HepG2 (cell line): ENCODE measurements around the gene GSKIP. TPM values are rescaled to one million over a fixed set of nuclear protein-coding genes. Genes with fewer than 3 reads are reported as not detected.

Source experiments
- HNRNPK ChIP-seq: fragments of 200-400 bp; formaldehyde crosslinking; IDR thresholded peaks from 2 replicates; pipeline ENCODE4 v1.6.1; 2018; ENCODE audit warnings: low read length, low read depth, moderate library complexity, mild to moderate bottlenecking; ENCODE audit not compliant: poor library complexity, severe bottlenecking
- KDM2A ChIP-seq: sonication (generic); formaldehyde crosslinking; IDR thresholded peaks from 2 replicates; pipeline ENCODE4 v1.4.0; 2020; ENCODE audit warnings: low read depth, missing genetic modification reagents, borderline replicate concordance
- KLF13 ChIP-seq: sonication (generic); formaldehyde crosslinking; IDR thresholded peaks from 2 replicates; pipeline ENCODE4 v1.4.0; 2020; ENCODE audit warnings: mild to moderate bottlenecking, missing genetic modification reagents
- NFE2 ChIP-seq: sonication (generic); formaldehyde crosslinking; IDR thresholded peaks from 2 replicates; pipeline ENCODE4 v1.4.0; 2020; ENCODE audit warnings: missing genetic modification reagents
- NFRKB ChIP-seq: fragments of 450-650 bp; IDR thresholded peaks from 2 replicates; pipeline ENCODE4 v1.6.1; 2017
- NPAS2 ChIP-seq: sonication (generic); formaldehyde crosslinking; IDR thresholded peaks from 2 replicates; pipeline ENCODE4 v1.8.0; 2022; ENCODE audit warnings: mild to moderate bottlenecking, missing genetic modification reagents, borderline replicate concordance
- SRSF1 ChIP-seq: fragments of 200-400 bp; formaldehyde crosslinking; optimal IDR thresholded peaks from 2 replicates; pipeline ENCODE3; 2017; ENCODE audit warnings: mild to moderate bottlenecking, low read depth, low read length, moderate library complexity
- TBL1XR1 ChIP-seq: fragments of 150-350 bp; IDR thresholded peaks from 2 replicates; pipeline ENCODE4 v1.6.1; 2014; ENCODE audit warnings: borderline replicate concordance, low read length; ENCODE audit not compliant: partially characterized antibody
- THYN1 ChIP-seq: sonication (generic); formaldehyde crosslinking; IDR thresholded peaks from 2 replicates; pipeline ENCODE4 v1.8.1; 2023; ENCODE audit warnings: low read depth, mild to moderate bottlenecking, moderate library complexity, missing genetic modification reagents, borderline replicate concordance
- ZNF317 ChIP-seq: sonication (generic); formaldehyde crosslinking; IDR thresholded peaks from 2 replicates; pipeline ENCODE4 v1.5.0; 2020; ENCODE audit warnings: mild to moderate bottlenecking, missing genetic modification reagents
- ZNF34 ChIP-seq: sonication (generic); formaldehyde crosslinking; IDR thresholded peaks from 2 replicates; pipeline ENCODE4 v1.4.0; 2020; ENCODE audit warnings: mild to moderate bottlenecking, missing genetic modification reagents, borderline replicate concordance
- ZNF550 ChIP-seq: sonication (generic); formaldehyde crosslinking; IDR thresholded peaks from 2 replicates; pipeline ENCODE4 v1.4.0; 2020; ENCODE audit warnings: mild to moderate bottlenecking, missing genetic modification reagents, borderline replicate concordance
- ZNF720 ChIP-seq: sonication (generic); formaldehyde crosslinking; IDR thresholded peaks from 2 replicates; pipeline ENCODE4 v1.4.0; 2020; ENCODE audit warnings: missing genetic modification reagents
- ZNF749 ChIP-seq: sonication (generic); formaldehyde crosslinking; IDR thresholded peaks from 2 replicates; pipeline ENCODE4 v1.8.0; 2022; ENCODE audit warnings: mild to moderate bottlenecking, missing genetic modification reagents, moderate library complexity, borderline replicate concordance
- polyA plus RNA-seq, 8 experiments: library from polyadenylated mRNA; depleted of rRNA in 3 of 8; stranded (reverse) in 7 of 8; unstranded in 1 of 8; fragments of >200 nt; fragmentation: Illumina TruSeq in 4 of 8; extraction: Trizol in 4 of 8; gene quantifications; 2 replicates each; pipeline versions ENCODE4 v1.2.1 to v1.2.3, GENCODE V29; 2011 to 2016; ENCODE audit warnings: low read depth in 4 of 8, missing spikeins in 1 of 8, mixed read lengths in 1 of 8; ENCODE audit not compliant: insufficient read depth in 1 of 8
- total RNA-seq, 5 experiments: library from RNA; depleted of rRNA; stranded (reverse); fragments of >200 nt; fragmentation: Illumina TruSeq; extraction: Trizol; gene quantifications; 2 replicates each; pipeline ENCODE4 v1.2.3, GENCODE V29; 2016; ENCODE audit warnings: low read depth in 1 of 5
- TF ChIP-seq, protein P1 (sequence below), 2 experiments: IDR thresholded peaks; 2 replicates each; pipeline ENCODE4 v1.6.1; 2011 to 2012; ENCODE audit warnings: low read length in 2 of 2, borderline replicate concordance in 1 of 2, low read depth in 1 of 2, mild to moderate bottlenecking in 1 of 2, moderate library complexity in 1 of 2
- TF ChIP-seq, protein P2 (sequence below): sonication (generic); formaldehyde crosslinking; IDR thresholded peaks from 2 replicates; pipeline ENCODE4 v1.4.0; 2020; ENCODE audit warnings: missing genetic modification reagents
- TF ChIP-seq, protein P3 (sequence below): sonication (generic); formaldehyde crosslinking; IDR thresholded peaks from 2 replicates; pipeline ENCODE4 v1.4.0; 2020; ENCODE audit warnings: missing genetic modification reagents
- TF ChIP-seq, protein P4 (sequence below): sonication (generic); formaldehyde crosslinking; IDR thresholded peaks from 2 replicates; pipeline ENCODE4 v1.4.0; 2020; ENCODE audit warnings: mild to moderate bottlenecking, missing genetic modification reagents, borderline replicate concordance

GSKIP gene
- total and polyA plus RNA-seq, 2 of the 13 experiments (the other 11 are each of a cell fraction or from before 2014, with no cell fraction given) = 12.5 to 27.3 TPM

DNA sequence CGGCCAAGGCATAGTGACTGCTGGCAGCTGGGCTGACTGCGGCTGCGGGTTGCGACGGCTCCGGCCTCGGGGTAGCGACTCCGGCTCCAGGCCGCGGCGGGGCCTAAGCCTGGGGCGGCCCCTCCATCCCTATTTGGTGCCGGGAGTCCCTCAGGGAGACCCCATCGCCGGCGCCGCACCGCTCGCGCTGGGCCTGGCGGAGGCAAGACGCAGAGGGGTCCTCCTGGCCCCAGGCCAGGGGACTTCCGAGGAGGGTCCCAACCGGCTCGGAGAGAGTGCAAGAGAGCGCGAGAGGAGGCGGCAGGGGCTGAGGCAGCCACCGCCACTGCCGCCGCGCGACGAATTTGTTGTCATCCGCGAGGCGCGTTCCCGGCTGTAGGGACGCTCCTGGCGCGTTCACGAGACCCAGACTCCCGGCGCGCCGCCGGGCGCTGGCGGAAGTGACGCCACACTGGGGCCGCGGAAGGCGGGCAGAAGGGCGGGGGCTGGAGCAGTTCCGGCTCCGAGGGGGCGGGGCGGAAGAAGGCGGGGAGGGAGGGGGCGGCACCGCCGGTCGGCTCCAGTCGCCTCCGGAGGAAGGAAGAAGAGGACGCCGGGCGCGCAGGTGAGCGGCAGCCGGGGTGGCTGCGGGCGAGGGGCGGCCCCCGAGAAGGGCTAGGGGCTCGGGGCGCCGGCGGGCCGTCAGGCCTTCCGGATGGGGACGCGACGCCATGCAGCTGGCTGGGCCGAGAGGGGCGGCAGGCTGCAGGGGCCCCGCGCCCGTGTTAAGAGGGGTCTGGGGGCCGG lies at the start of gene GSKIP, which contains the start of gene ATG2B (continued):
- no peak; the same call in 1 of the 2 replicates for TF ChIP-seq KDM2A (CRISPR knock-in tag)
- TF ChIP-seq, protein P1, sequence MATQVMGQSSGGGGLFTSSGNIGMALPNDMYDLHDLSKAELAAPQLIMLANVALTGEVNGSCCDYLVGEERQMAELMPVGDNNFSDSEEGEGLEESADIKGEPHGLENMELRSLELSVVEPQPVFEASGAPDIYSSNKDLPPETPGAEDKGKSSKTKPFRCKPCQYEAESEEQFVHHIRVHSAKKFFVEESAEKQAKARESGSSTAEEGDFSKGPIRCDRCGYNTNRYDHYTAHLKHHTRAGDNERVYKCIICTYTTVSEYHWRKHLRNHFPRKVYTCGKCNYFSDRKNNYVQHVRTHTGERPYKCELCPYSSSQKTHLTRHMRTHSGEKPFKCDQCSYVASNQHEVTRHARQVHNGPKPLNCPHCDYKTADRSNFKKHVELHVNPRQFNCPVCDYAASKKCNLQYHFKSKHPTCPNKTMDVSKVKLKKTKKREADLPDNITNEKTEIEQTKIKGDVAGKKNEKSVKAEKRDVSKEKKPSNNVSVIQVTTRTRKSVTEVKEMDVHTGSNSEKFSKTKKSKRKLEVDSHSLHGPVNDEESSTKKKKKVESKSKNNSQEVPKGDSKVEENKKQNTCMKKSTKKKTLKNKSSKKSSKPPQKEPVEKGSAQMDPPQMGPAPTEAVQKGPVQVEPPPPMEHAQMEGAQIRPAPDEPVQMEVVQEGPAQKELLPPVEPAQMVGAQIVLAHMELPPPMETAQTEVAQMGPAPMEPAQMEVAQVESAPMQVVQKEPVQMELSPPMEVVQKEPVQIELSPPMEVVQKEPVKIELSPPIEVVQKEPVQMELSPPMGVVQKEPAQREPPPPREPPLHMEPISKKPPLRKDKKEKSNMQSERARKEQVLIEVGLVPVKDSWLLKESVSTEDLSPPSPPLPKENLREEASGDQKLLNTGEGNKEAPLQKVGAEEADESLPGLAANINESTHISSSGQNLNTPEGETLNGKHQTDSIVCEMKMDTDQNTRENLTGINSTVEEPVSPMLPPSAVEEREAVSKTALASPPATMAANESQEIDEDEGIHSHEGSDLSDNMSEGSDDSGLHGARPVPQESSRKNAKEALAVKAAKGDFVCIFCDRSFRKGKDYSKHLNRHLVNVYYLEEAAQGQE (IDR thresholded peaks at IDR 0.05; ENCODE audit: borderline replicate concordance in 1 of 2, low read depth in 1 of 2, low read length in 2 of 2) = no peak
- TF ChIP-seq ZNF550 (CRISPR knock-in tag) = no peak
- no peak for TF ChIP-seq SRSF1
- TF ChIP-seq, protein P2, sequence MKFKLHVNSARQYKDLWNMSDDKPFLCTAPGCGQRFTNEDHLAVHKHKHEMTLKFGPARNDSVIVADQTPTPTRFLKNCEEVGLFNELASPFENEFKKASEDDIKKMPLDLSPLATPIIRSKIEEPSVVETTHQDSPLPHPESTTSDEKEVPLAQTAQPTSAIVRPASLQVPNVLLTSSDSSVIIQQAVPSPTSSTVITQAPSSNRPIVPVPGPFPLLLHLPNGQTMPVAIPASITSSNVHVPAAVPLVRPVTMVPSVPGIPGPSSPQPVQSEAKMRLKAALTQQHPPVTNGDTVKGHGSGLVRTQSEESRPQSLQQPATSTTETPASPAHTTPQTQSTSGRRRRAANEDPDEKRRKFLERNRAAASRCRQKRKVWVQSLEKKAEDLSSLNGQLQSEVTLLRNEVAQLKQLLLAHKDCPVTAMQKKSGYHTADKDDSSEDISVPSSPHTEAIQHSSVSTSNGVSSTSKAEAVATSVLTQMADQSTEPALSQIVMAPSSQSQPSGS (CRISPR knock-in tag) = no peak; the same call in 1 of the 2 replicates
- TF ChIP-seq KLF13 (CRISPR knock-in tag) = no peak
- TF ChIP-seq HNRNPK = peak; percentile 26
- TF ChIP-seq ZNF720 (CRISPR knock-in tag) = no peak
- no peak for TF ChIP-seq NPAS2 (CRISPR knock-in tag)
- 0 out of 2 replicates have a peak, but pooled peaks have one; percentile 9 for TF ChIP-seq ZNF749
- TF ChIP-seq, protein P3, sequence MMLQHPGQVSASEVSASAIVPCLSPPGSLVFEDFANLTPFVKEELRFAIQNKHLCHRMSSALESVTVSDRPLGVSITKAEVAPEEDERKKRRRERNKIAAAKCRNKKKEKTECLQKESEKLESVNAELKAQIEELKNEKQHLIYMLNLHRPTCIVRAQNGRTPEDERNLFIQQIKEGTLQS = no peak
- no peak for TF ChIP-seq NFE2 (CRISPR knock-in tag)
- no peak for TF ChIP-seq ZNF34
- no peak for TF ChIP-seq NFRKB
- TF ChIP-seq, protein P4, sequence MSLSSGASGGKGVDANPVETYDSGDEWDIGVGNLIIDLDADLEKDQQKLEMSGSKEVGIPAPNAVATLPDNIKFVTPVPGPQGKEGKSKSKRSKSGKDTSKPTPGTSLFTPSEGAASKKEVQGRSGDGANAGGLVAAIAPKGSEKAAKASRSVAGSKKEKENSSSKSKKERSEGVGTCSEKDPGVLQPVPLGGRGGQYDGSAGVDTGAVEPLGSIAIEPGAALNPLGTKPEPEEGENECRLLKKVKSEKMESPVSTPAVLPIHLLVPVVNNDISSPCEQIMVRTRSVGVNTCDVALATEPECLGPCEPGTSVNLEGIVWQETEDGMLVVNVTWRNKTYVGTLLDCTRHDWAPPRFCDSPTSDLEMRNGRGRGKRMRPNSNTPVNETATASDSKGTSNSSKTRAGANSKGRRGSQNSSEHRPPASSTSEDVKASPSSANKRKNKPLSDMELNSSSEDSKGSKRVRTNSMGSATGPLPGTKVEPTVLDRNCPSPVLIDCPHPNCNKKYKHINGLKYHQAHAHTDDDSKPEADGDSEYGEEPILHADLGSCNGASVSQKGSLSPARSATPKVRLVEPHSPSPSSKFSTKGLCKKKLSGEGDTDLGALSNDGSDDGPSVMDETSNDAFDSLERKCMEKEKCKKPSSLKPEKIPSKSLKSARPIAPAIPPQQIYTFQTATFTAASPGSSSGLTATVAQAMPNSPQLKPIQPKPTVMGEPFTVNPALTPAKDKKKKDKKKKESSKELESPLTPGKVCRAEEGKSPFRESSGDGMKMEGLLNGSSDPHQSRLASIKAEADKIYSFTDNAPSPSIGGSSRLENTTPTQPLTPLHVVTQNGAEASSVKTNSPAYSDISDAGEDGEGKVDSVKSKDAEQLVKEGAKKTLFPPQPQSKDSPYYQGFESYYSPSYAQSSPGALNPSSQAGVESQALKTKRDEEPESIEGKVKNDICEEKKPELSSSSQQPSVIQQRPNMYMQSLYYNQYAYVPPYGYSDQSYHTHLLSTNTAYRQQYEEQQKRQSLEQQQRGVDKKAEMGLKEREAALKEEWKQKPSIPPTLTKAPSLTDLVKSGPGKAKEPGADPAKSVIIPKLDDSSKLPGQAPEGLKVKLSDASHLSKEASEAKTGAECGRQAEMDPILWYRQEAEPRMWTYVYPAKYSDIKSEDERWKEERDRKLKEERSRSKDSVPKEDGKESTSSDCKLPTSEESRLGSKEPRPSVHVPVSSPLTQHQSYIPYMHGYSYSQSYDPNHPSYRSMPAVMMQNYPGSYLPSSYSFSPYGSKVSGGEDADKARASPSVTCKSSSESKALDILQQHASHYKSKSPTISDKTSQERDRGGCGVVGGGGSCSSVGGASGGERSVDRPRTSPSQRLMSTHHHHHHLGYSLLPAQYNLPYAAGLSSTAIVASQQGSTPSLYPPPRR = no peak
- peak; percentile 63; the same call in 1 of the 2 replicates for TF ChIP-seq ZNF317 (CRISPR knock-in tag)
- no peak for TF ChIP-seq THYN1 (CRISPR knock-in tag)
- no peak for TF ChIP-seq TBL1XR1
